HepG2 (cell line): ENCODE measurements around the gene ERBB3. TPM values are rescaled to one million over a fixed set of nuclear protein-coding genes. Genes with fewer than 3 reads are reported as not detected.

Experiments
- BCL3 ChIP-seq: sonication (generic); formaldehyde crosslinking; IDR thresholded peaks from 2 replicates; pipeline ENCODE4 v1.5.1; 2020; ENCODE audit warnings: mild to moderate bottlenecking, missing genetic modification reagents, moderate library complexity
- CREBL2 ChIP-seq: sonication (generic); formaldehyde crosslinking; IDR thresholded peaks from 2 replicates; pipeline ENCODE4 v1.8.1; 2023; ENCODE audit warnings: missing genetic modification reagents, mild to moderate bottlenecking, borderline replicate concordance
- DBP ChIP-seq: sonication (generic); formaldehyde crosslinking; IDR thresholded peaks from 2 replicates; pipeline ENCODE4 v1.4.0; 2020; ENCODE audit warnings: missing genetic modification reagents; ENCODE audit errors: not compliant biosample characterization
- ESRRA ChIP-seq: sonication (generic); formaldehyde crosslinking; IDR thresholded peaks from 2 replicates; pipeline ENCODE4 v1.5.1; 2020; ENCODE audit warnings: mild to moderate bottlenecking, low read depth, missing genetic modification reagents
- FOXC1 ChIP-seq: sonication (generic); formaldehyde crosslinking; IDR thresholded peaks from 2 replicates; pipeline ENCODE4 v1.8.0; 2022; ENCODE audit warnings: mild to moderate bottlenecking, missing genetic modification reagents, borderline replicate concordance
- HOXA9 ChIP-seq: sonication (generic); formaldehyde crosslinking; IDR thresholded peaks from 2 replicates; pipeline ENCODE4 v1.8.1; 2022; ENCODE audit warnings: missing genetic modification reagents, mild to moderate bottlenecking, moderate library complexity, borderline replicate concordance
- KAT2B ChIP-seq: fragments of 150-350 bp; IDR thresholded peaks from 2 replicates; pipeline ENCODE4 v1.6.1; 2014; ENCODE audit warnings: low read depth, low read length, borderline replicate concordance
- KDM4B ChIP-seq: sonication (generic); formaldehyde crosslinking; IDR thresholded peaks from 2 replicates; pipeline ENCODE4 v1.4.0; 2020; ENCODE audit warnings: missing genetic modification reagents
- KLF9 ChIP-seq: IDR thresholded peaks from 2 replicates; pipeline ENCODE4 v1.6.1; 2016; ENCODE audit warnings: low read depth
- MAZ ChIP-seq, 2 experiments: sonication (generic) in 1 of 2; formaldehyde crosslinking in 1 of 2; IDR thresholded peaks; 2 replicates each; pipeline versions ENCODE4 v1.5.0 to v1.6.1; 2012 to 2020; ENCODE audit warnings: low read depth in 2 of 2, mild to moderate bottlenecking in 2 of 2, borderline replicate concordance in 1 of 2, improper control_type of control experiment in 1 of 2, low read length in 1 of 2, missing genetic modification reagents in 1 of 2, moderate library complexity in 1 of 2
- SMAD3 ChIP-seq: sonication (generic); formaldehyde crosslinking; IDR thresholded peaks from 2 replicates; pipeline ENCODE4 v1.4.0; 2020; ENCODE audit warnings: missing genetic modification reagents
- TERF1 ChIP-seq: sonication (generic); formaldehyde crosslinking; IDR thresholded peaks from 2 replicates; pipeline ENCODE4 v1.8.0; 2022; ENCODE audit warnings: mild to moderate bottlenecking, missing genetic modification reagents, moderate library complexity
- ZBTB38 ChIP-seq: sonication (generic); formaldehyde crosslinking; IDR thresholded peaks from 2 replicates; pipeline ENCODE4 v1.5.1; 2020; ENCODE audit warnings: mild to moderate bottlenecking, missing genetic modification reagents
- ZBTB8A ChIP-seq: sonication (generic); formaldehyde crosslinking; IDR thresholded peaks from 2 replicates; pipeline ENCODE4 v1.4.0; 2020; ENCODE audit warnings: mild to moderate bottlenecking, low read depth, missing genetic modification reagents, borderline replicate concordance
- ZFYVE20 ChIP-seq: sonication (generic); formaldehyde crosslinking; IDR thresholded peaks from 2 replicates; pipeline ENCODE4 v1.8.0; 2023; ENCODE audit warnings: low read depth, mild to moderate bottlenecking, moderate library complexity, missing genetic modification reagents, borderline replicate concordance
- ZMYM3 ChIP-seq: sonication (generic); formaldehyde crosslinking; IDR thresholded peaks from 2 replicates; pipeline ENCODE4 v1.5.1; 2020; ENCODE audit warnings: mild to moderate bottlenecking, missing genetic modification reagents
- ZNF180 ChIP-seq: sonication (generic); formaldehyde crosslinking; IDR thresholded peaks from 2 replicates; pipeline ENCODE4 v1.4.0; 2020; ENCODE audit warnings: low read depth, missing genetic modification reagents, borderline replicate concordance
- ZNF232 ChIP-seq: sonication (generic); formaldehyde crosslinking; IDR thresholded peaks from 2 replicates; pipeline ENCODE4 v1.4.0; 2020; ENCODE audit warnings: missing genetic modification reagents, borderline replicate concordance
- ZNF615 ChIP-seq: sonication (generic); formaldehyde crosslinking; IDR thresholded peaks from 2 replicates; pipeline ENCODE4 v1.5.0; 2020; ENCODE audit warnings: mild to moderate bottlenecking, missing genetic modification reagents, borderline replicate concordance
- ZNF619 ChIP-seq: sonication (generic); formaldehyde crosslinking; IDR thresholded peaks from 2 replicates; pipeline ENCODE4 v1.4.0; 2020; ENCODE audit warnings: mild to moderate bottlenecking, missing genetic modification reagents
- ZNF816 ChIP-seq: sonication (generic); formaldehyde crosslinking; IDR thresholded peaks from 2 replicates; pipeline ENCODE4 v1.8.0; 2022; ENCODE audit warnings: missing genetic modification reagents, mild to moderate bottlenecking, borderline replicate concordance
- ZNF839 ChIP-seq: sonication (generic); formaldehyde crosslinking; IDR thresholded peaks from 2 replicates; pipeline ENCODE4 v1.4.0; 2020; ENCODE audit warnings: missing genetic modification reagents, mild to moderate bottlenecking, borderline replicate concordance
- ZSCAN21 ChIP-seq: sonication (generic); formaldehyde crosslinking; IDR thresholded peaks from 2 replicates; pipeline ENCODE4 v1.8.0; 2022; ENCODE audit warnings: mild to moderate bottlenecking, missing genetic modification reagents, moderate library complexity, borderline replicate concordance
- polyA plus RNA-seq, 8 experiments: library from polyadenylated mRNA; depleted of rRNA in 3 of 8; stranded (reverse) in 7 of 8; unstranded in 1 of 8; fragments of >200 nt; fragmentation: Illumina TruSeq in 4 of 8; extraction: Trizol in 4 of 8; gene quantifications; 2 replicates each; pipeline versions ENCODE4 v1.2.1 to v1.2.3, GENCODE V29; 2011 to 2016; ENCODE audit warnings: low read depth in 4 of 8, missing spikeins in 1 of 8, mixed read lengths in 1 of 8; ENCODE audit not compliant: insufficient read depth in 1 of 8
- total RNA-seq, 5 experiments: library from RNA; depleted of rRNA; stranded (reverse); fragments of >200 nt; fragmentation: Illumina TruSeq; extraction: Trizol; gene quantifications; 2 replicates each; pipeline ENCODE4 v1.2.3, GENCODE V29; 2016; ENCODE audit warnings: low read depth in 1 of 5

The ERBB3 gene
- total and polyA plus RNA-seq, 2 of the 13 experiments (the other 11 are each of a cell fraction or from before 2014, with no cell fraction given) = 93.6 to 358 TPM

- TF ChIP-seq ZNF839 (CRISPR knock-in tag) (no peak), ZSCAN21 (no peak; the same call in 1 of the 2 replicates), ZNF180 (no peak), FOXC1 (peak; percentile 88; the same call in 1 of the 2 replicates), MAZ (IDR thresholded peaks at IDR 0.05; ENCODE audit: borderline replicate concordance, low read depth, low read length) (no peak), MAZ (CRISPR knock-in tag; IDR thresholded peaks at IDR 0.05; ENCODE audit: low read depth) (peak; percentile 95), KDM4B (no peak), ZFYVE20 (CRISPR knock-in tag) (no peak), ZMYM3 (CRISPR knock-in tag) (peak; percentile 35; the same call in 1 of the 2 replicates), KAT2B (no peak), ZBTB8A (CRISPR knock-in tag) (no peak), TERF1 (CRISPR knock-in tag) (no peak), ZNF615 (peak; percentile 86; the same call in 1 of the 2 replicates), ESRRA (CRISPR knock-in tag) (peak; percentile 76; the same call in 1 of the 2 replicates), CREBL2 (no peak), ZNF232 (peak; percentile 83; the same call in 1 of the 2 replicates), ZNF816 (no peak), ZNF619 (CRISPR knock-in tag) (no peak; the same call in 1 of the 2 replicates), DBP (CRISPR knock-in tag) (no peak), SMAD3 (CRISPR knock-in tag) (peak; percentile 88; the same call in 1 of the 2 replicates), ZBTB38 (peak; percentile 84), BCL3 (CRISPR knock-in tag) (no peak; the same call in 1 of the 2 replicates), KLF9 (CRISPR knock-in tag) (peak; percentile 89), HOXA9 (CRISPR knock-in tag) (no peak)
Measured at GRCh38 chr12:56117778-56118687, 38.1 kb downstream of the ERBB3 start, which contains the start of gene ZC3H10 (continued).
